ENCODE results near the gene C2CD4D.

- TF ChIP-seq REST (tag by site-specific recombination; IDR thresholded peaks at IDR 0.05) (no peak), ZBTB7A (tag by site-specific recombination; IDR thresholded peaks at IDR 0.05; ENCODE audit: low read depth) (no peak), CTCF (tag by site-specific recombination; IDR thresholded peaks at IDR 0.05) (no peak), ZNF449 (tag by site-specific recombination; IDR thresholded peaks at IDR 0.05) (no peak), ZNF639 (tag by site-specific recombination; IDR thresholded peaks at IDR 0.05) (no peak)
Observed at GRCh38 chr1:151867321-151867720, 27.7 kb upstream of the C2CD4D start.

All from HEK293 (cell line).